ENCODE data around the gene ASXL3. TPM values are rescaled to one million over a fixed set of nuclear protein-coding genes. Genes with fewer than 3 reads are reported as not detected.

The ASXL3 gene
- total RNA-seq, 1 experiment from 2014 or later: 0.47 TPM

- intact Hi-C loops (cut with micrococcal nuclease; ENCODE audit: unreplicated experiment): no loop called here
- TF ChIP-seq CTCF (IDR thresholded peaks at IDR 0.05; ENCODE audit: unreplicated experiment): no peak
- CTCF ChIA-PET: no interaction called here
- Mint-ChIP-seq H3K4me3 (ENCODE audit: low read depth, unreplicated experiment) (no peak overlapping the region), H3K36me3 (ENCODE audit: insufficient read depth, unreplicated experiment) (no peaks in the 10 kb centered on the region), H3K4me1 (ENCODE audit: low read depth, unreplicated experiment) (no peaks in the 10 kb centered on the region), H3K27me3 (ENCODE audit: unreplicated experiment) (no peaks in the 10 kb centered on the region), H3K27ac (ENCODE audit: unreplicated experiment) (no peak overlapping the region), H3K9me3 (ENCODE audit: low read depth, unreplicated experiment) (no peaks in the 10 kb centered on the region)
- no peak for DNase-seq
- BruUV-seq (replicated peaks): no TSS peak
Observed at GRCh38 chr18:33670029-33670428, 92.0 kb downstream of the ASXL3 start.

GRCh38 chr18:33673689-33674088, 95.7 kb downstream of the ASXL3 start:
- BruUV-seq (replicated peaks): no TSS peak
- no peak for TF ChIP-seq CTCF (IDR thresholded peaks at IDR 0.05; ENCODE audit: unreplicated experiment)
- Mint-ChIP-seq H3K9me3 (ENCODE audit: low read depth, unreplicated experiment) (no peaks in the 10 kb centered on the region), H3K4me1 (ENCODE audit: low read depth, unreplicated experiment) (no peaks in the 10 kb centered on the region), H3K27ac (ENCODE audit: unreplicated experiment) (no peak overlapping the region), H3K4me3 (ENCODE audit: low read depth, unreplicated experiment) (no peak overlapping the region), H3K36me3 (ENCODE audit: insufficient read depth, unreplicated experiment) (no peaks in the 10 kb centered on the region), H3K27me3 (ENCODE audit: unreplicated experiment) (no peaks in the 10 kb centered on the region)
- CTCF ChIA-PET: interaction anchor here (0.7 kb wide), 1 partner anchor 18 kb away, joined by 3 read pairs; no protein-coding TSS in a partner anchor
- no peak for DNase-seq
- intact Hi-C loops (cut with micrococcal nuclease; ENCODE audit: unreplicated experiment): no loop called here

GRCh38 chr18:33676593-33676992, 98.6 kb downstream of the ASXL3 start:
- H3K27ac Mint-ChIP-seq (ENCODE audit: unreplicated experiment): no peak overlapping the region
- H3K9me3 Mint-ChIP-seq (ENCODE audit: low read depth, unreplicated experiment): no peaks in the 10 kb centered on the region
- no peaks in the 10 kb centered on the region for H3K4me1 Mint-ChIP-seq (ENCODE audit: low read depth, unreplicated experiment)
- H3K27me3 Mint-ChIP-seq (ENCODE audit: unreplicated experiment): no peaks in the 10 kb centered on the region
- no TSS peak for BruUV-seq (replicated peaks)
- no peaks in the 10 kb centered on the region for H3K36me3 Mint-ChIP-seq (ENCODE audit: insufficient read depth, unreplicated experiment)
- no peak overlapping the region for H3K4me3 Mint-ChIP-seq (ENCODE audit: low read depth, unreplicated experiment)
- DNase-seq: no peak
- CTCF ChIA-PET: no interaction called here
- TF ChIP-seq CTCF (IDR thresholded peaks at IDR 0.05; ENCODE audit: unreplicated experiment): no peak
- intact Hi-C loops (cut with micrococcal nuclease; ENCODE audit: unreplicated experiment): no loop called here

GRCh38 chr18:33677891-33678290, 99.9 kb downstream of the ASXL3 start:
- no peaks in the 10 kb centered on the region for H3K27me3 Mint-ChIP-seq (ENCODE audit: unreplicated experiment)
- BruUV-seq (replicated peaks): no TSS peak
- intact Hi-C loops (cut with micrococcal nuclease; ENCODE audit: unreplicated experiment): no loop called here

More at GRCh38 chr18:33677891-33678290, 99.9 kb downstream of the ASXL3 start:
- H3K27ac Mint-ChIP-seq (ENCODE audit: unreplicated experiment): no peak overlapping the region
- CTCF ChIA-PET: no interaction called here
- DNase-seq: no peak
- H3K4me1 Mint-ChIP-seq (ENCODE audit: low read depth, unreplicated experiment): no peaks in the 10 kb centered on the region
- no peak overlapping the region for H3K4me3 Mint-ChIP-seq (ENCODE audit: low read depth, unreplicated experiment)
- H3K9me3 Mint-ChIP-seq (ENCODE audit: low read depth, unreplicated experiment): no peaks in the 10 kb centered on the region
- no peaks in the 10 kb centered on the region for H3K36me3 Mint-ChIP-seq (ENCODE audit: insufficient read depth, unreplicated experiment)
- no peak for TF ChIP-seq CTCF (IDR thresholded peaks at IDR 0.05; ENCODE audit: unreplicated experiment)

All from Calu3 (cell line).